Activated CD4-positive, alpha-beta memory T cell treated with anti-CD3 and anti-CD28 coated beads, Interleukin-2, amount 10 ng/mL, durations not matched to agents 7 days and 5 days (primary cell): ENCODE data around the gene AIFM2. TPM values are rescaled to one million over a fixed set of nuclear protein-coding genes. Genes with fewer than 3 reads are reported as not detected.
"Not testable (repeated sequence)": the region's sequence is repeated elsewhere in the genome, so short reads cannot be mapped to it uniquely, and the experiment has no call there.

Source experiments
- CTCF ChIA-PET: fragments of 350-600 bp; sonication (Branson Sonifier 250); formaldehyde crosslinking; loops from one replicate; lab custom pipeline; 2021; ENCODE audit warnings: antibody characterized with exemption, inconsistent platforms; lab: Charles Lee
- POLR2A ChIA-PET: fragments of 350-600 bp; sonication (Branson Sonifier 250); formaldehyde crosslinking; loops from one replicate; lab custom pipeline; 2021; ENCODE audit warnings: antibody characterized with exemption; lab: Charles Lee
- DNase-seq: peaks from one replicate; pipeline ENCODE4 v3.0.0-alpha.2; 2020
- H3K27ac Mint-ChIP-seq: one replicate; pipeline ENCODE4 v1.8.0; 2021; ENCODE audit warnings: mild to moderate bottlenecking, mixed read lengths
- H3K27me3 Mint-ChIP-seq: one replicate; pipeline ENCODE4 v1.8.0; 2021; ENCODE audit warnings: mixed read lengths
- H3K36me3 Mint-ChIP-seq: one replicate; pipeline ENCODE4 v1.8.0; 2021; ENCODE audit warnings: low read depth, mixed read lengths
- H3K4me1 Mint-ChIP-seq: one replicate; pipeline ENCODE4 v1.8.0; 2021; ENCODE audit warnings: mixed read lengths
- H3K4me3 Mint-ChIP-seq: one replicate; pipeline ENCODE4 v1.8.0; 2021; ENCODE audit warnings: mild to moderate bottlenecking, mixed read lengths
- H3K9me3 Mint-ChIP-seq: one replicate; pipeline ENCODE4 v1.8.0; 2021; ENCODE audit warnings: mixed read lengths
- total RNA-seq, 2 experiments: library from RNA; stranded (reverse); gene quantifications; one replicate each; pipeline ENCODE4 v1.2.3, GENCODE V29; 2021

The AIFM2 gene
- total RNA-seq, 2 experiments from 2014 or later = 3.7 to 3.8 TPM

GRCh38 chr10:70163448-70163847 lies 30.8 kb upstream of the AIFM2 start:
- ChIA-PET CTCF (interaction anchor here (0.9 to 3.6 kb wide), 5 partner anchors 14 to 201 kb away, joined by 3 to 47 read pairs (median 4); partner anchors contain the start of gene TYSND1), POLR2A (interaction anchor here (1.9 kb wide), 1 partner anchor 17 kb away, joined by 15 read pairs; the partner anchor contains the start of gene TYSND1)
- no peak for DNase-seq
- Mint-ChIP-seq H3K4me1 (peaks cover 63% of the 10 kb centered on the region), H3K4me3 (no peak overlapping the region), H3K9me3 (no peaks in the 10 kb centered on the region), H3K27me3 (no peaks in the 10 kb centered on the region), H3K27ac (no peak overlapping the region), H3K36me3 (peaks cover 66% of the 10 kb centered on the region)

- H3K27me3 Mint-ChIP-seq = no peaks in the 10 kb centered on the region
- peaks cover 57% of the 10 kb centered on the region for H3K4me1 Mint-ChIP-seq
- peak; percentile 72 for DNase-seq
- CTCF ChIA-PET = interaction anchor here (0.9 to 3.6 kb wide), 5 partner anchors 13 to 201 kb away, joined by 3 to 47 read pairs (median 4); partner anchors contain the start of gene TYSND1
- peak overlapping the region; percentile 40 for H3K27ac Mint-ChIP-seq
- POLR2A ChIA-PET = interaction anchor here (1.9 kb wide), 1 partner anchor 16 kb away, joined by 15 read pairs; the partner anchor contains the start of gene TYSND1
- peaks cover 68% of the 10 kb centered on the region for H3K36me3 Mint-ChIP-seq
- H3K9me3 Mint-ChIP-seq = no peaks in the 10 kb centered on the region
- H3K4me3 Mint-ChIP-seq = no peak overlapping the region
These were observed 30.2 kb upstream of the AIFM2 start for GRCh38 chr10:70162892-70163201.

DNA sequence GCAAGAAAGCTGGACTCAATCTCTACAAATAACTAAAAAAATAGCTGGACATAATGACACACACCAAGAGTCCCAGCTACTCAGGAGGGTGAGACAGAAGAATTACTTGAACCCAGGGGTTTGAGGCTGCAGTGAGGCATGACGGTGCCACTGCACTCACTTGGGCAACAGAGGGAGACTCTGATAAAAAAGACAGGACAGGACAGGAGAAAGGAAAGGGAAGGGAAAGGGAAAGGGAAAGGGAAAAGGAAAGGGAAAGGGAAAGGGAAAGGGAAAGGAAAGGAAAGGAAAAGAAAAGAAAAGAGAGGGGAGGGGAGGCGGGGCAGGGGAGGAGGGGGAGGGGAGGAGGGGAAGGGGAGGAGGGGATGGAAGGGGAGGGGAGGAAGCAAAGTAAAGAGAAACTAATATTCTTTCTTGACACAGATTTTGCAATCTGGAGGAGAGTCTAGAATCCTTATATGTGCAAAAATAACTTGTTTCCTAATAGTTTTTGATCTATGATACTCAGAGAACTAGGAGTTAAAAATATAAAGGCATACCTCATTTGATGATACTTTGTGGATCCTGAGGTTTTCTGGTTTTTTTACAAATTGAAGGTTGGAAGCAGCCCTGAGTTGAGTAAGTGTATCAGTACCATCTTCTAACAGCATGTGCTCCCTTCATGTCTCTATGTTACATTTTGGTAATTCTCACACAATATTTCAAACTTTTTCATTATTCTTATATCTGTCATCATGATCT lies 29.7 kb upstream of the AIFM2 start:
- peak overlapping the region; percentile 40 for H3K27ac Mint-ChIP-seq
- no peaks in the 10 kb centered on the region for H3K9me3 Mint-ChIP-seq
- no peak overlapping the region for H3K4me3 Mint-ChIP-seq
- H3K4me1 Mint-ChIP-seq = peaks cover 55% of the 10 kb centered on the region
- ChIA-PET CTCF (interaction anchor here (0.9 to 3.6 kb wide), 4 partner anchors 12 to 202 kb away, joined by 3 to 47 read pairs (median 4); partner anchors contain the start of gene TYSND1), POLR2A (interaction anchor here (0.7 to 2.2 kb wide), 3 partner anchors 8 to 16 kb away, joined by 3 to 15 read pairs (median 9); partner anchors contain the start of genes SAR1A and TYSND1)
- no peak for DNase-seq
- peaks cover 71% of the 10 kb centered on the region for H3K36me3 Mint-ChIP-seq
- no peaks in the 10 kb centered on the region for H3K27me3 Mint-ChIP-seq

GRCh38 chr10:70160798-70161197 lies 28.2 kb upstream of the AIFM2 start:
- Mint-ChIP-seq H3K27me3 (no peaks in the 10 kb centered on the region), H3K36me3 (peaks cover 77% of the 10 kb centered on the region), H3K9me3 (no peaks in the 10 kb centered on the region), H3K27ac (no peak overlapping the region), H3K4me1 (peaks cover 46% of the 10 kb centered on the region), H3K4me3 (no peak overlapping the region)
- POLR2A ChIA-PET = interaction anchor here (0.7 to 2.2 kb wide), 2 partner anchors 9 to 15 kb away, joined by 3 to 9 read pairs; partner anchors contain the start of gene SAR1A
- no peak for DNase-seq
- CTCF ChIA-PET = interaction anchor here (1.3 to 3.6 kb wide), 2 partner anchors 14 to 45 kb away, joined by 3 to 47 read pairs; partner anchors contain the start of gene TYSND1

- POLR2A ChIA-PET, H3K27ac Mint-ChIP-seq, H3K4me3 Mint-ChIP-seq, DNase-seq, H3K27me3 Mint-ChIP-seq, H3K9me3 Mint-ChIP-seq: not testable (repeated sequence)
- CTCF ChIA-PET = interaction anchor here (1.1 to 5.5 kb wide), 2 partner anchors 13 to 44 kb away, joined by 3 to 40 read pairs; partner anchors contain the start of gene TYSND1
- H3K4me1 Mint-ChIP-seq = peaks cover 36% of the 10 kb centered on the region
- peaks cover 80% of the 10 kb centered on the region for H3K36me3 Mint-ChIP-seq
These were observed 26.7 kb upstream of the AIFM2 start for GRCh38 chr10:70159366-70159765.

DNA sequence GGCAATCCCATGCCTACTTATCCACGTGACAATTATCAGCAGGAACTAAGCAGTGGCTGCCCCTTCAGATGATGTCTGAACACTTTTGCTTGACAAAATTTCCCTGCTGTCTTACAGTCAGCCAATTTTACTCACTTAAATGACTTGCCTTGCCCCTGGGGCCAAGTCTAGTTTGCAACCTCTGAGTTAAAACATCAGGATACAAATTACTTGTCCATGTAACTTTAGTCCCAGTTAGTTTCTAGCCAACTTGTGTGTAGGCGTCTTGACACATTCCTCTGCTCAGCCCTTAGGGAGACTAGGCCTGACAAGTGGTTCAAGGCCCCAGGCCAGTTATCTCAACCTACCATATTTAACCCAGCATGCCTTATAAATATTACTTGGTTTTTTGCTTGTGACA lies 25.5 kb upstream of the AIFM2 start:
- peaks cover 79% of the 10 kb centered on the region for H3K36me3 Mint-ChIP-seq
- H3K4me1 Mint-ChIP-seq = peaks cover 23% of the 10 kb centered on the region
- ChIA-PET CTCF (interaction anchor here (5.5 kb wide), 1 partner anchor 11 kb away, joined by 40 read pairs; the partner anchor contains the start of gene TYSND1), POLR2A (interaction anchor here (0.6 to 2.0 kb wide), 2 partner anchors 12 to 63 kb away, joined by 3 to 6 read pairs; partner anchors contain the start of gene TYSND1)
- H3K4me3 Mint-ChIP-seq = no peak overlapping the region
- no peak overlapping the region for H3K27ac Mint-ChIP-seq
- no peaks in the 10 kb centered on the region for H3K27me3 Mint-ChIP-seq
- no peaks in the 10 kb centered on the region for H3K9me3 Mint-ChIP-seq
- DNase-seq = no peak

DNA sequence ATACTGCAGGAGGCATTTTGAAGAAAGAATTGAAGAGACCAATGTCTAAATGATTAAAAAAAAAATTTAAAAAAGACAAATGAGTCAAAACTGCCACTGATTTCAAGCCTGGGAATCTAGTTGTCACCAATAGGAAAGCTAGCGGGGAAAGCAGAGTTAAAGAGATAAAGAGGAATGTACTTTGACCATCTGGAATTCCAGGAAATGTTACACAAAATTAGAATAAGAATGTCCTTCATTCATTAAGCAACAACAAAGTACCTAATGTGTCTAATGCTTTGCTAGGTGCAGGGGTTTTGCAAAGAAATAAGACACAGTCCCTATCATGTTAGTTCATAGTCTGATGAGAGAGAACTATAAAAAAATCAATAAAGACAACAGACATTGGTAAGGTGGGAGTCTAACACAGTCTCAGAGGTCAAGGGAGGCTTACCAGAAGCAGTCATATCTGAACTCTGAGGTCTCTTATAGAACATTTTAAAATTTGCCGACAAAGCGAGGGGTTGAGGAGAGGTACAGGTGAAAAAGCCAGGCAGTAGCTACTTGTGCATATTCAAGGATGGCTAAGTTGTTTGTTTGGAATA lies 22.7 kb upstream of the AIFM2 start:
- Mint-ChIP-seq H3K4me1 (no peaks in the 10 kb centered on the region), H3K9me3 (no peaks in the 10 kb centered on the region), H3K27ac (no peak overlapping the region), H3K36me3 (peaks cover 82% of the 10 kb centered on the region), H3K27me3 (no peaks in the 10 kb centered on the region), H3K4me3 (no peak overlapping the region)
- no peak for DNase-seq
- ChIA-PET CTCF (interaction anchor here (2.0 to 5.5 kb wide), 2 partner anchors 9 to 39 kb away, joined by 6 to 40 read pairs; partner anchors contain the start of gene TYSND1), POLR2A (interaction anchor here (1.4 kb wide), 1 partner anchor 9 kb away, joined by 4 read pairs; the partner anchor contains the start of gene TYSND1)

- no peak for DNase-seq
- H3K4me3 Mint-ChIP-seq = no peak overlapping the region
- H3K27ac Mint-ChIP-seq = no peak overlapping the region
- no peaks in the 10 kb centered on the region for H3K27me3 Mint-ChIP-seq
- ChIA-PET POLR2A (interaction anchor here (5.5 kb wide), 1 partner anchor 20 kb away, joined by 96 read pairs; the partner anchor contains the start of gene SAR1A), CTCF (interaction anchor here (1.3 kb wide), 1 partner anchor 83 kb away, joined by 5 read pairs; no protein-coding TSS in a partner anchor)
- peaks cover 19% of the 10 kb centered on the region for H3K4me1 Mint-ChIP-seq
- H3K36me3 Mint-ChIP-seq = peaks cover 35% of the 10 kb centered on the region
- no peaks in the 10 kb centered on the region for H3K9me3 Mint-ChIP-seq
These were observed 15.9 kb upstream of the AIFM2 start for GRCh38 chr10:70148516-70148915.

DNA sequence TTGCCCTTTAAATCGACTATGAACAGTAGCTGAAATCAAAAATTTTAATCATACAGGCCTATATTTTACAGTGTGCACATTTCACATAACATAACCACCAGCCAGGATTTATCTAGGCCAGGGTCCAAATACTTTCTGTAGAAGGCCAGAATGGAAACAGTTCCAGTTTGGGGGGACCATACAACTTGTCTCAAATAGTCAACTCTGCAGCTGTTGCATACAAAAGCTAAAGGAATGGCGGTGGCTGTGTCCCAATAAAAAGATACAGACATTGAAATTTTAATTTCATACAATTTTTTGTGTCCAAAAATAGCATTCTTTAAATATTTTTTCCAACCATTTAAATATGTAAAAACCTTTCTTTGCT lies 14.6 kb upstream of the AIFM2 start:
- peaks cover 19% of the 10 kb centered on the region for H3K4me1 Mint-ChIP-seq
- no peak for DNase-seq
- H3K9me3 Mint-ChIP-seq = no peaks in the 10 kb centered on the region
- POLR2A ChIA-PET = interaction anchor here (0.8 to 5.5 kb wide), 9 partner anchors 10 to 256 kb away, joined by 3 to 96 read pairs (median 15); partner anchors contain the start of genes AIFM2, EIF4EBP2, PPA1 and SAR1A
- CTCF ChIA-PET = interaction anchor here (0.5 to 4.2 kb wide), 32 partner anchors 9 to 455 kb away, joined by 3 to 77 read pairs (median 10); partner anchors contain the start of genes EIF4EBP2, PPA1 and SAR1A
- H3K36me3 Mint-ChIP-seq = peaks cover 23% of the 10 kb centered on the region
- peak overlapping the region; percentile 75 for H3K4me3 Mint-ChIP-seq
- H3K27me3 Mint-ChIP-seq = no peaks in the 10 kb centered on the region
- peak overlapping the region; percentile 69 for H3K27ac Mint-ChIP-seq

- POLR2A ChIA-PET = interaction anchor here (0.6 to 5.5 kb wide), 22 partner anchors 9 to 263 kb away, joined by 3 to 96 read pairs (median 5); partner anchors contain the start of genes AIFM2, EIF4EBP2, LRRC20 and PPA1
- peak; percentile 94 for DNase-seq
- H3K27me3 Mint-ChIP-seq = no peaks in the 10 kb centered on the region
- peak within 1 kb of the TSS; percentile 84 for H3K27ac Mint-ChIP-seq
- peaks cover 19% of the 10 kb centered on the region for H3K4me1 Mint-ChIP-seq
- H3K36me3 Mint-ChIP-seq = peaks cover 17% of the 10 kb centered on the region
- H3K4me3 Mint-ChIP-seq = peak within 1 kb of the TSS; percentile 82
- H3K9me3 Mint-ChIP-seq = no peaks in the 10 kb centered on the region
- CTCF ChIA-PET = interaction anchor here (0.5 to 4.2 kb wide), 55 partner anchors 8 to 1799 kb away, joined by 3 to 77 read pairs (median 5); partner anchors contain the start of genes EIF4EBP2, PPA1 and SAR1A
These were observed 14.0 kb upstream of the AIFM2 start, which contains the start of gene TYSND1 for GRCh38 chr10:70146489-70147258. Gene TYSND1 (minus strand): TSS chr10:70146700. CDS start chr10:70146586, 114 bp downstream.

GRCh38 chr10:70145666-70146488 lies 13.3 kb upstream of the AIFM2 start:
- Mint-ChIP-seq H3K4me1 (peaks cover 19% of the 10 kb centered on the region), H3K4me3 (peak overlapping the region; percentile 82), H3K36me3 (peaks cover 10% of the 10 kb centered on the region), H3K27me3 (no peaks in the 10 kb centered on the region), H3K27ac (peak overlapping the region; percentile 84), H3K9me3 (no peaks in the 10 kb centered on the region)
- peak; percentile 80 for DNase-seq
- ChIA-PET POLR2A (interaction anchor here (0.6 to 5.5 kb wide), 23 partner anchors 8 to 262 kb away, joined by 3 to 96 read pairs (median 5); partner anchors contain the start of genes AIFM2, EIF4EBP2, LRRC20 and PPA1), CTCF (interaction anchor here (0.6 to 4.2 kb wide), 55 partner anchors 8 to 1798 kb away, joined by 3 to 77 read pairs (median 5); partner anchors contain the start of genes EIF4EBP2, PPA1 and SAR1A)
